DOHH2 (cell line): ENCODE data around the gene PCSK5.

ENCODE experiments used
- H3F3A ChIP-seq: fragments of 200-600 bp; sonication (generic), shearing (Covaris generic); 2 replicates; pipeline ENCODE4 v1.6.0; 2016; ENCODE audit warnings: antibody characterized with exemption, mild to moderate bottlenecking; ENCODE audit not compliant: control insufficient read depth, insufficient read depth
- H3K27ac ChIP-seq: fragments of 200-600 bp; sonication (generic); 2 replicates; pipeline ENCODE4 v1.5.1; 2014; ENCODE audit warnings: low read depth, mild to moderate bottlenecking, low read length, moderate library complexity
- H3K27me3 ChIP-seq: fragments of 200-600 bp; sonication (generic); 2 replicates; pipeline ENCODE4 v1.6.1; 2014; ENCODE audit warnings: mild to moderate bottlenecking, low read length, mixed read lengths; ENCODE audit not compliant: control insufficient read depth
- H3K36me3 ChIP-seq: fragments of 200-600 bp; sonication (generic); 2 replicates; pipeline ENCODE4 v1.6.1; 2014; ENCODE audit warnings: mild to moderate bottlenecking, low read length, moderate library complexity, mixed read lengths; ENCODE audit not compliant: control insufficient read depth
- H3K4me1 ChIP-seq: fragments of 200-600 bp; sonication (generic); 2 replicates; pipeline ENCODE4 v1.6.1; 2014; ENCODE audit warnings: mild to moderate bottlenecking, low read length, mixed read lengths; ENCODE audit not compliant: control insufficient read depth
- H3K4me2 ChIP-seq: fragments of 200-600 bp; sonication (generic); 2 replicates; pipeline ENCODE4 v1.6.0; 2014; ENCODE audit warnings: mild to moderate bottlenecking, low read length, moderate library complexity
- H3K4me3 ChIP-seq: fragments of 200-600 bp; sonication (generic); 2 replicates; pipeline ENCODE4 v1.5.1; 2014; ENCODE audit warnings: mild to moderate bottlenecking, low read length, mixed read lengths
- H3K79me2 ChIP-seq: fragments of 200-600 bp; sonication (generic); 2 replicates; pipeline ENCODE4 v1.6.1; 2014; ENCODE audit warnings: mild to moderate bottlenecking, low read length, mixed read lengths; ENCODE audit not compliant: control insufficient read depth
- H3K9me2 ChIP-seq: fragments of 200-600 bp; sonication (generic); replicated peaks from 2 replicates; pipeline ENCODE4 v1.6.1; 2014; ENCODE audit warnings: mild to moderate bottlenecking, low read length, mixed read lengths; ENCODE audit not compliant: control insufficient read depth
- H3K9me3 ChIP-seq: fragments of 200-600 bp; sonication (generic); 2 replicates; pipeline ENCODE4 v1.6.1; 2014; ENCODE audit warnings: antibody characterized with exemption, low read length, mixed read lengths; ENCODE audit not compliant: control insufficient read depth, insufficient read depth
- H4K20me1 ChIP-seq: fragments of 200-600 bp; sonication (generic); 2 replicates; pipeline ENCODE4 v1.6.0; 2014; ENCODE audit warnings: low read depth, mild to moderate bottlenecking, antibody characterized with exemption, low read length, moderate library complexity; ENCODE audit not compliant: control insufficient read depth, insufficient read depth
- CTCF ChIP-seq: fragments of 200-600 bp; sonication (generic); IDR thresholded peaks from one replicate; pipeline ENCODE4 v1.5.1; 2014; ENCODE audit warnings: antibody characterized with exemption, mild to moderate bottlenecking, low read depth, low read length; ENCODE audit not compliant: poor library complexity, severe bottlenecking
- EZH2phosphoT487 ChIP-seq: fragments of 200-600 bp; sonication (generic); IDR thresholded peaks from 2 replicates; pipeline ENCODE4 v1.6.1; 2017; ENCODE audit warnings: borderline replicate concordance, mild to moderate bottlenecking, antibody characterized with exemption, low read length, moderate library complexity, mixed read lengths

Gene PCSK5

GRCh38 chr9:76354221-76354620 lies 463.7 kb downstream of the PCSK5 start:
- H3K4me3 ChIP-seq = no peak overlapping the region
- H3K9me2 ChIP-seq = no peaks in the 10 kb centered on the region
- no peaks in the 10 kb centered on the region for H3F3A ChIP-seq
- H3K79me2 ChIP-seq = no peaks in the 10 kb centered on the region
- H3K36me3 ChIP-seq = no peaks in the 10 kb centered on the region
- H3K27ac ChIP-seq = no peak overlapping the region
- no peaks in the 10 kb centered on the region for H3K4me1 ChIP-seq
- H3K4me2 ChIP-seq = no peak overlapping the region
- H3K27me3 ChIP-seq = no peaks in the 10 kb centered on the region
- no peaks in the 10 kb centered on the region for H4K20me1 ChIP-seq
- no peaks in the 10 kb centered on the region for H3K9me3 ChIP-seq
- TF ChIP-seq CTCF = no peak
- TF ChIP-seq EZH2phosphoT487 = no peak

GRCh38 chr9:76355886-76356285 lies 465.4 kb downstream of the PCSK5 start:
- H3K27ac ChIP-seq = no peak overlapping the region
- no peaks in the 10 kb centered on the region for H3K79me2 ChIP-seq
- H3K4me1 ChIP-seq = no peaks in the 10 kb centered on the region
- H3K27me3 ChIP-seq = peaks cover 2% of the 10 kb centered on the region; the same call in 1 of the 2 replicates
- H3K4me3 ChIP-seq = no peak overlapping the region
- no peaks in the 10 kb centered on the region for H3F3A ChIP-seq
- H3K9me3 ChIP-seq = no peaks in the 10 kb centered on the region
- H3K4me2 ChIP-seq = no peak overlapping the region
- no peaks in the 10 kb centered on the region for H3K9me2 ChIP-seq
- H3K36me3 ChIP-seq = no peaks in the 10 kb centered on the region
- TF ChIP-seq CTCF (no peak), EZH2phosphoT487 (no peak)
- H4K20me1 ChIP-seq = no peaks in the 10 kb centered on the region

GRCh38 chr9:76357555-76357954 lies 467.1 kb downstream of the PCSK5 start:
- no peak overlapping the region for H3K4me2 ChIP-seq

More at GRCh38 chr9:76357555-76357954, 467.1 kb downstream of the PCSK5 start:
- Histone ChIP-seq H3K27me3 (peaks cover 2% of the 10 kb centered on the region; the same call in 1 of the 2 replicates), H4K20me1 (no peaks in the 10 kb centered on the region), H3K79me2 (no peaks in the 10 kb centered on the region), H3K36me3 (no peaks in the 10 kb centered on the region), H3K9me3 (no peaks in the 10 kb centered on the region), H3K9me2 (no peaks in the 10 kb centered on the region), H3K27ac (no peak overlapping the region), H3K4me1 (no peaks in the 10 kb centered on the region), H3K4me3 (no peak overlapping the region), H3F3A (no peaks in the 10 kb centered on the region)
- no peak for TF ChIP-seq CTCF
- no peak for TF ChIP-seq EZH2phosphoT487
